PC-9 (cell line): ENCODE results near the gene FKBP1B. TPM values are rescaled to one million over a fixed set of nuclear protein-coding genes. Genes with fewer than 3 reads are reported as not detected.

Experiments used
- BruUV-seq: library from RNA; stranded (reverse); fragments of 400-500 nt; replicated peaks from 2 replicates; lab custom pipeline; 2021; lab: Mats Ljungman, UMichigan
- CTCF ChIA-PET: fragments of 300-600 bp; sonication (Branson Sonifier 250); formaldehyde crosslinking; loops from one replicate; lab custom pipeline; 2022; ENCODE audit warnings: antibody characterized with exemption; lab: Charles Lee
- POLR2A ChIA-PET: fragments of 300-600 bp; sonication (Branson Sonifier 250); formaldehyde crosslinking; loops from one replicate; lab custom pipeline; 2022; ENCODE audit warnings: antibody characterized with exemption; ENCODE audit not compliant: unreplicated experiment; lab: Charles Lee
- DNase-seq, 2 experiments: peaks; one replicate each; pipeline versions ENCODE4 v3.0.0 to v3.0.0-alpha.2; 2015 to 2022; ENCODE audit warnings: mixed read lengths in 1 of 2
- H2AFZ ChIP-seq: fragments of 200-600 bp; sonication (generic); 2 replicates; pipeline ENCODE4 v1.8.1; 2017; ENCODE audit warnings: antibody characterized with exemption
- H3F3A ChIP-seq: fragments of 200-600 bp; sonication (generic); 2 replicates; pipeline ENCODE4 v1.8.1; 2017; ENCODE audit warnings: antibody characterized with exemption, mild to moderate bottlenecking, low read depth; ENCODE audit not compliant: insufficient read depth
- H3K27ac ChIP-seq: fragments of 200-600 bp; sonication (generic); 2 replicates; pipeline ENCODE4 v1.6.1; 2016; ENCODE audit warnings: mixed run types
- H3K27me3 ChIP-seq: fragments of 200-600 bp; sonication (generic); 2 replicates; pipeline ENCODE4 v1.6.1; 2016; ENCODE audit warnings: low read depth, mixed run types; ENCODE audit not compliant: insufficient read depth
- H3K36me3 ChIP-seq: fragments of 200-600 bp; sonication (generic); 2 replicates; pipeline ENCODE4 v1.6.1; 2016; ENCODE audit warnings: low read depth, mixed run types
- H3K4me1 ChIP-seq: fragments of 200-600 bp; sonication (generic); replicated peaks from 2 replicates; pipeline ENCODE4 v1.6.1; 2016; ENCODE audit warnings: mixed run types; ENCODE audit not compliant: insufficient read depth
- H3K4me2 ChIP-seq: fragments of 200-600 bp; sonication (generic); 2 replicates; pipeline ENCODE4 v1.6.1; 2017; ENCODE audit warnings: mixed run types
- H3K4me3 ChIP-seq: fragments of 200-600 bp; sonication (generic); 2 replicates; pipeline ENCODE4 v1.6.1; 2016; ENCODE audit warnings: mixed run types
- H3K79me2 ChIP-seq: fragments of 200-600 bp; sonication (generic); 2 replicates; pipeline ENCODE4 v1.6.1; 2017; ENCODE audit warnings: low read depth, mixed run types
- H3K9me2 ChIP-seq: fragments of 200-600 bp; sonication (generic); 2 replicates; pipeline ENCODE4 v1.8.1; 2017; ENCODE audit warnings: mild to moderate bottlenecking; ENCODE audit not compliant: insufficient read depth
- H3K9me3 ChIP-seq: fragments of 200-600 bp; sonication (generic); 2 replicates; pipeline ENCODE4 v1.8.1; 2016; ENCODE audit warnings: low read depth; ENCODE audit not compliant: insufficient read depth
- H4K20me1 ChIP-seq: fragments of 200-600 bp; sonication (generic); 2 replicates; pipeline ENCODE4 v1.8.1; 2017; ENCODE audit not compliant: insufficient read depth
- EZH2 ChIP-seq: fragments of 200-600 bp; sonication (generic); IDR thresholded peaks from 2 replicates; pipeline ENCODE4 v1.8.0; 2017; ENCODE audit warnings: antibody characterized with exemption, low read depth
- intact Hi-C: fragments of 100-400 bp; cut with micrococcal nuclease; formaldehyde crosslinking; loops from one replicate; pipeline ENCODE4 v1.10.0; 2022; ENCODE audit not compliant: unreplicated experiment
- total RNA-seq: library from RNA; stranded (reverse); gene quantifications from 2 replicates; pipeline ENCODE4 v1.2.3, GENCODE V29; 2021
- TF ChIP-seq, protein P1 (sequence below): fragments of 200-600 bp; sonication (generic); conservative IDR thresholded peaks from 2 replicates; pipeline ENCODE4 v1.6.1; 2017; ENCODE audit warnings: mixed run types, antibody characterized with exemption, mild to moderate bottlenecking, moderate library complexity

The FKBP1B gene
- total RNA-seq, 1 experiment from 2014 or later = 4.5 TPM

DNA sequence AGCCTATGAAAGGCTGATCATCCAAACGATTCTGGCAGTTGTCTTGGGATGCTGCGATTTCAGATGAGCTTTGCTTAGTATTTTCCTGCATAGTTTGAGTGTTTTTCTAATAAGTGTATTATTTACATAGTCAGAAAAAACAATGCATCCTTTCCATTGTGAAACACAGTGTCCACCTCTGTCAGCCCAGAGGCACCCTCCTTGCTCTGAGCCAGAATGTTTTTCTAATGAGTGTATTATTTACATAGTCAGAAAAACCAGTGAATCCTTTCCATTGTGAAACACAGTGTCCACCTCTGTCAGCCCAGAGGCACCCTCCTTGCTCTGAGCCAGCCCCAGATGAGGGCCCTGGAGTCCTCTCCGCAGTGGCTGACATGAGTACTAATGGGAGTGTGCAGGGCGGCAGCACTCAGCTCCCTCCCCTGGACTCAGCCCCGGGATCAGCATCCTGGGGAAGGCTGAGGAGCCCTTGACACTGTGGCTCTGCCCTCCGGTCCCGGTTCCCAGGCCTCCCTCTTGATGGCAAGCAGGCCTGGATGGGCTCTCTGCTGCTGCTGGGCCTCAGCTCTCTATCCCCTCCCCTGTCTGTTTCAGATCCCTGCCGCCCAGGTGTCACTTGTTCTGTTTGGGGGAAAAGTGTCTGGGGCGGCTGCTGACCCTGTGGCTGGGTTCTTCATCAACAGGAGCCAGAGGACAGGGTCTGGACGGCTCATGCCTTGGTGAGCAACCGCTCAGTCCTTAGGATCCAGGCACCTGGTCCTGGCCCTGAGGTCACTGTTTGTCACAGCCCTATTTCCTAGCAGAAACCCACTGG, 33.8 kb upstream of the FKBP1B start:
- peaks cover 45% of the 10 kb centered on the region for H3K4me1 ChIP-seq
- peak overlapping the region; percentile 42 for H3K4me2 ChIP-seq
- intact Hi-C loops = loop anchor here (1.0 to 2.0 kb wide), 5 partner anchors 31 to 191 kb away; partner anchors contain the start of genes SF3B6, TP53I3, UBXN2A and WDCP
- H2AFZ ChIP-seq = 0 out of 2 replicates have a peak overlapping the region, but pooled peaks have one; percentile 4
- H3K9me3 ChIP-seq = no peaks in the 10 kb centered on the region
- no peaks in the 10 kb centered on the region for H3K27me3 ChIP-seq
- ChIA-PET CTCF (interaction anchor here (0.6 kb wide), 1 partner anchor 10 kb away, joined by 5 read pairs; no protein-coding TSS in a partner anchor), POLR2A (interaction anchor here (0.5 to 1.3 kb wide), 3 partner anchors 61 to 89 kb away, joined by 3 to 6 read pairs (median 6); partner anchors contain the start of gene ATAD2B)
- DNase-seq = peak; percentile 84 to 99
- H3K36me3 ChIP-seq = no peaks in the 10 kb centered on the region
- no peaks in the 10 kb centered on the region for H3K79me2 ChIP-seq
- H3K4me3 ChIP-seq = no peak overlapping the region
- BruUV-seq = no TSS peak
- H3K9me2 ChIP-seq = no peaks in the 10 kb centered on the region
- H4K20me1 ChIP-seq = no peaks in the 10 kb centered on the region
- peak overlapping the region; percentile 55 for H3K27ac ChIP-seq
- no peak for TF ChIP-seq EZH2
- TF ChIP-seq, protein P1, sequence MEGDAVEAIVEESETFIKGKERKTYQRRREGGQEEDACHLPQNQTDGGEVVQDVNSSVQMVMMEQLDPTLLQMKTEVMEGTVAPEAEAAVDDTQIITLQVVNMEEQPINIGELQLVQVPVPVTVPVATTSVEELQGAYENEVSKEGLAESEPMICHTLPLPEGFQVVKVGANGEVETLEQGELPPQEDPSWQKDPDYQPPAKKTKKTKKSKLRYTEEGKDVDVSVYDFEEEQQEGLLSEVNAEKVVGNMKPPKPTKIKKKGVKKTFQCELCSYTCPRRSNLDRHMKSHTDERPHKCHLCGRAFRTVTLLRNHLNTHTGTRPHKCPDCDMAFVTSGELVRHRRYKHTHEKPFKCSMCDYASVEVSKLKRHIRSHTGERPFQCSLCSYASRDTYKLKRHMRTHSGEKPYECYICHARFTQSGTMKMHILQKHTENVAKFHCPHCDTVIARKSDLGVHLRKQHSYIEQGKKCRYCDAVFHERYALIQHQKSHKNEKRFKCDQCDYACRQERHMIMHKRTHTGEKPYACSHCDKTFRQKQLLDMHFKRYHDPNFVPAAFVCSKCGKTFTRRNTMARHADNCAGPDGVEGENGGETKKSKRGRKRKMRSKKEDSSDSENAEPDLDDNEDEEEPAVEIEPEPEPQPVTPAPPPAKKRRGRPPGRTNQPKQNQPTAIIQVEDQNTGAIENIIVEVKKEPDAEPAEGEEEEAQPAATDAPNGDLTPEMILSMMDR = no peak
- H3F3A ChIP-seq = peaks cover 37% of the 10 kb centered on the region

DNA sequence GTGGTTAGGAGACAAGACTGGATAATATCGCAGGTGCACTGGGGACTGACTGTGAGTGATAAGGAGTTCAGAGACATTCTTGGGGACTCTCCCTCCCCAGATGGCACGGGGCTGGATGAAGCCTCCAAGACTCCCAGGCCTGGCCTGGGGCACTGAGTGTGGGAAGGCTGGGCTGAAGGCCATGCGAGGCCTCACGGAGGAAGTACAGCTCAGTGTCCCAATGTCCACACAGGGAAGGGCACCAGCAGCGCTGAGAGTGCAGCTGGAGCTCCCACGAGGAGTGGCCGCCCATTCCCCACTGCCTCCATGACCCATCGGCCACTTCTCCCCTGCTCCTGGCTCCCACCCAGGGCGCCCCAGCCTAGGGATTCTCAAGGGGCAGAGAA, 33.2 kb upstream of the FKBP1B start:
- Histone ChIP-seq H3K27me3 (no peaks in the 10 kb centered on the region), H3K36me3 (no peaks in the 10 kb centered on the region), H3K9me3 (no peaks in the 10 kb centered on the region), H2AFZ (0 out of 2 replicates have a peak overlapping the region, but pooled peaks have one; percentile 4), H3K27ac (peak overlapping the region; percentile 55), H3F3A (peaks cover 42% of the 10 kb centered on the region), H3K4me3 (no peak overlapping the region), H3K4me2 (peak overlapping the region; percentile 42), H4K20me1 (no peaks in the 10 kb centered on the region), H3K79me2 (no peaks in the 10 kb centered on the region), H3K9me2 (no peaks in the 10 kb centered on the region), H3K4me1 (peaks cover 50% of the 10 kb centered on the region)
- no peak for TF ChIP-seq EZH2
- TF ChIP-seq, protein P1 = no peak
- ChIA-PET POLR2A (interaction anchor here (0.5 to 1.2 kb wide), 2 partner anchors 61 to 89 kb away, joined by 3 to 6 read pairs; partner anchors contain the start of gene ATAD2B), CTCF (interaction anchor here (0.6 kb wide), 1 partner anchor 10 kb away, joined by 5 read pairs; no protein-coding TSS in a partner anchor)
- peak; percentile 37 to 70 for DNase-seq
- TSS peak; percentile 67 for BruUV-seq
- intact Hi-C loops = no loop called here

DNA sequence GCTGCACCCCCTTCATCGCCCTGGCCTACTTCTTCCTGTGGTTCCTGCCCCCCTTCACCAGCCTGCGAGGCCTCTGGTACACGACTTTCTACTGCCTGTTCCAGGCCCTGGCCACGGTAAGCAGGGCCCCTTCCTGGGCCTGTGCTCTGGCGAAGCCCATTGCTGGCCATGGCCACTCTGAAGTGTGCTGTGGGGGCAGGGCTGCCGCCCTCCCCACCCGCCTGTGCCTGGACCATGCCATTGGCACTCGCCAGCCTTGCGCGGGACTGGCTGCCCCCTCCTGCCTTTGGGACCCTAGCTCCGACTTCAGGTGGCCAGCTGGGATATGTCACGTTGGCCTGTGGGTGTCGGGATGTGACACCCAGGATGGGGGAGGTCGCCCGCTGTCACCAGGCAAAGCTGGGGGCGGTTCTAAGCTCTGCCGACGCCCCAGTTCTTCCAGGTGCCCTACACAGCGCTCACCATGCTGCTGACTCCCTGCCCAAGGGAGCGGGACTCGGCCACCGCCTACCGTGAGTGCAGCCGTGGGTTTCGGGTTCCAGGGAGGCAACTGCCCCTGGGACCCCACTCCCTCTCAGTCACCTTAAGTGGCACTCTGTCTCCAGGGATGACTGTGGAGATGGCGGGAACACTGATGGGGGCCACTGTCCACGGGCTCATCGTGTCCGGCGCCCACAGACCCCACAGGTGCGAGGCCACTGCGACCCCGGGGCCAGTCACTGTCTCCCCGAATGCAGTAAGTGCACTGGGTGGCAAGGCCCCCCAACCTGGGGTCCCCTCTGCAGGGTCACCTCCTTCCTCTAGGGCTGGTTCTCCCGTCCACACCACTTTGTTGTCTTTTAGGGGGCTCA, 32.5 kb upstream of the FKBP1B start:
- intact Hi-C loops = no loop called here
- H2AFZ ChIP-seq = no peak overlapping the region
- DNase-seq = no peak
- H3K79me2 ChIP-seq = no peaks in the 10 kb centered on the region
- H3F3A ChIP-seq = peaks cover 49% of the 10 kb centered on the region
- H3K9me2 ChIP-seq = no peaks in the 10 kb centered on the region
- peak overlapping the region; percentile 42 for H3K4me2 ChIP-seq
- no peaks in the 10 kb centered on the region for H3K9me3 ChIP-seq
- ChIA-PET CTCF (no interaction called here), POLR2A (no interaction called here)
- no TSS peak for BruUV-seq
- no peak overlapping the region for H3K4me3 ChIP-seq
- peak overlapping the region; percentile 55 for H3K27ac ChIP-seq
- H3K27me3 ChIP-seq = no peaks in the 10 kb centered on the region
- peaks cover 50% of the 10 kb centered on the region for H3K4me1 ChIP-seq
- H3K36me3 ChIP-seq = no peaks in the 10 kb centered on the region
- H4K20me1 ChIP-seq = no peaks in the 10 kb centered on the region
- TF ChIP-seq EZH2 = no peak
- TF ChIP-seq, protein P1 = no peak
